RWPE2 (cell line): ENCODE results near the gene CCDC6.
A peak's percentile ranks its signal among the peaks of the same experiment; 100 is the strongest.

Experiments used
- ATAC-seq: fragments of 200-7000 bp; cut with Tn5 transposase; 3 replicates; pipeline ENCODE4 v1.9.1; 2021; ENCODE audit warnings: low read depth
- DNase-seq: peaks from one replicate; pipeline ENCODE4 v3.0.0-alpha.2; 2020; ENCODE audit warnings: low spot score
- H3K27ac ChIP-seq: fragments of 450-650 bp; 2 replicates; pipeline ENCODE4 v1.5.1; 2017; ENCODE audit warnings: mild to moderate bottlenecking; ENCODE audit not compliant: poor library complexity, severe bottlenecking
- H3K27me3 ChIP-seq: fragments of 250-450 bp; sonication (Bioruptor Pico); 2 replicates; pipeline ENCODE4 v1.5.1; 2021; ENCODE audit warnings: mild to moderate bottlenecking, moderate library complexity; ENCODE audit not compliant: insufficient read depth, poor library complexity, severe bottlenecking
- H3K36me3 ChIP-seq: fragments of 250-450 bp; sonication (Bioruptor Pico); 2 replicates; pipeline ENCODE4 v1.5.1; 2020; ENCODE audit warnings: low read depth, mild to moderate bottlenecking, moderate library complexity
- H3K4me1 ChIP-seq: fragments of 250-450 bp; sonication (Bioruptor Pico); 2 replicates; pipeline ENCODE4 v1.5.1; 2021; ENCODE audit warnings: mild to moderate bottlenecking, moderate library complexity; ENCODE audit not compliant: insufficient read depth, poor library complexity, severe bottlenecking
- H3K4me3 ChIP-seq: fragments of 250-450 bp; sonication (Bioruptor Pico); 2 replicates; pipeline ENCODE4 v1.5.1; 2021; ENCODE audit warnings: mild to moderate bottlenecking, moderate library complexity; ENCODE audit not compliant: severe bottlenecking
- H3K9me3 ChIP-seq: fragments of 250-450 bp; sonication (Bioruptor Pico); 2 replicates; pipeline ENCODE4 v1.5.1; 2021; ENCODE audit warnings: mild to moderate bottlenecking, moderate library complexity; ENCODE audit not compliant: severe bottlenecking
- TF ChIP-seq, protein P1 (sequence below): fragments of 450-650 bp; IDR thresholded peaks from one replicate; pipeline ENCODE4 v1.5.1; 2017; ENCODE audit warnings: mild to moderate bottlenecking, moderate library complexity; ENCODE audit not compliant: poor library complexity, severe bottlenecking

Gene CCDC6

DNA sequence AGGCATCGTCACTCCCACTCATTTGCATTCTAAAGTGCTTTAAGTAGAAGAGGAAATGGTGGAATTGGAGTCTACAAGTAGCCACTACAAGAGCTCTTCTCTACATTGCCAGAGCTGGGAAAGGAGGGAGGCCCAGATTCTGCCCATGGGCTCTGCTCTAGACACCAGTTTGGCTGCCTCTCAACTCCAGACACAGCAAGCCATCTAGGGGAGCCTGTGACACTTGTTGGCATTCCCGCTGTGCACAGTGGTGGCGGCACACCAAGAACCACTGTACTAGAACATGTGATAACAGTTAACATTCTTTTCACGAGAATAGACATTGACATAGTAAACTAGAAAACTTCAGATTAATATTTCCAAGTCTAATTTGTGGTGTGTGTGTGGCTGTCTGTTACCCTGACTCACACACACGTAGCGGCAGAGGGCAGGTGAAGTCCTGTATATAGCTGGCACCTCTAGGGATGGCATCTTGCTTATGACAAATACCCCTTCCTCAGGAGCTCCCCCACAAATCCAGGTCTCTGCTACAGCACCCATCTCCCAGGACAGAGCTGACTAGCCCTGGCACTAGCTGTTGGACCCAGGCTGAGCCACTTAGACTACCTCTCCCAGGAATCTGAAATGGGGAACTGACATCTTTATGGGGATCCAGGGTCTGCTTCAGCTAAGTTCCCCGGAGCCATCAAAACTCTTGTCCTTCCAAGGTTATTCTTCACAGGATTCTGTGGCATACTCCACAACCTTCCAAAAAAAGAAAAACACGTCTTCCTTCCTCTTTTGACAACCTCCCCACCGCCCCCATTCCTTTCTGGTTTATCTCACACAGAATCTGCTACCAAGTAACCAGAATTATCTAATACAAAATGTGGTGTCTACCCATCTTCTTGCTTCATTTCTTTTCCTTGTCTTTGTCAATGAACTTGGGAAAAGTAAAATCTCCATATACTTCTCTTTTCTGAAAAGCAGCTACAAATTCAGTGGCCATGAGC, 98.4 kb downstream of the CCDC6 start:
- Histone ChIP-seq H3K4me1 (no peaks in the 10 kb centered on the region), H3K27ac (no peak overlapping the region), H3K4me3 (no peak overlapping the region), H3K9me3 (no peaks in the 10 kb centered on the region), H3K27me3 (no peaks in the 10 kb centered on the region), H3K36me3 (peaks cover 96% of the 10 kb centered on the region)
- ATAC-seq = no peak
- no peak for DNase-seq
- TF ChIP-seq, protein P1, sequence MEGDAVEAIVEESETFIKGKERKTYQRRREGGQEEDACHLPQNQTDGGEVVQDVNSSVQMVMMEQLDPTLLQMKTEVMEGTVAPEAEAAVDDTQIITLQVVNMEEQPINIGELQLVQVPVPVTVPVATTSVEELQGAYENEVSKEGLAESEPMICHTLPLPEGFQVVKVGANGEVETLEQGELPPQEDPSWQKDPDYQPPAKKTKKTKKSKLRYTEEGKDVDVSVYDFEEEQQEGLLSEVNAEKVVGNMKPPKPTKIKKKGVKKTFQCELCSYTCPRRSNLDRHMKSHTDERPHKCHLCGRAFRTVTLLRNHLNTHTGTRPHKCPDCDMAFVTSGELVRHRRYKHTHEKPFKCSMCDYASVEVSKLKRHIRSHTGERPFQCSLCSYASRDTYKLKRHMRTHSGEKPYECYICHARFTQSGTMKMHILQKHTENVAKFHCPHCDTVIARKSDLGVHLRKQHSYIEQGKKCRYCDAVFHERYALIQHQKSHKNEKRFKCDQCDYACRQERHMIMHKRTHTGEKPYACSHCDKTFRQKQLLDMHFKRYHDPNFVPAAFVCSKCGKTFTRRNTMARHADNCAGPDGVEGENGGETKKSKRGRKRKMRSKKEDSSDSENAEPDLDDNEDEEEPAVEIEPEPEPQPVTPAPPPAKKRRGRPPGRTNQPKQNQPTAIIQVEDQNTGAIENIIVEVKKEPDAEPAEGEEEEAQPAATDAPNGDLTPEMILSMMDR = no peak

DNA sequence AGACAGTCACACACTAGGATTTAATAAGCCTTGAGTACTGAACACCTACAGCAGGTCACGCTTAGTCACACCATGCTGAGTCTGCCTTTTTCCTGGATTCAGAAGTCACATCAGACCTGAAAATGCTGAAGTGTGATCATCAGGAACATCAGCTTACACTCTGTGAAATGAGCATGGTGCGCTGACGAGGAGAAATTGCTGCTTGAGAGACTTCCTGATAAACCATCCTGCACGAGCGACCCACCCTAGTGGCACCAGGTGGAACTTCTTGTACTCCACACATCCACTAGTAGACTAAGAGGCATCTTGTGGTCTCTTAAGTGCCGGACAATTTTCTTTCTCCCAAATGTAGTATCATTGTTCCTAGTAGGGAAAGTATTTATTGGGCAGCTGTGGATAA, 101.3 kb downstream of the CCDC6 start:
- Histone ChIP-seq H3K4me3 (no peak overlapping the region), H3K9me3 (no peaks in the 10 kb centered on the region), H3K27me3 (no peaks in the 10 kb centered on the region), H3K4me1 (no peaks in the 10 kb centered on the region), H3K36me3 (peaks cover 81% of the 10 kb centered on the region), H3K27ac (no peak overlapping the region)
- DNase-seq = no peak
- ATAC-seq = no peak
- TF ChIP-seq, protein P1 = peak; percentile 23

DNA sequence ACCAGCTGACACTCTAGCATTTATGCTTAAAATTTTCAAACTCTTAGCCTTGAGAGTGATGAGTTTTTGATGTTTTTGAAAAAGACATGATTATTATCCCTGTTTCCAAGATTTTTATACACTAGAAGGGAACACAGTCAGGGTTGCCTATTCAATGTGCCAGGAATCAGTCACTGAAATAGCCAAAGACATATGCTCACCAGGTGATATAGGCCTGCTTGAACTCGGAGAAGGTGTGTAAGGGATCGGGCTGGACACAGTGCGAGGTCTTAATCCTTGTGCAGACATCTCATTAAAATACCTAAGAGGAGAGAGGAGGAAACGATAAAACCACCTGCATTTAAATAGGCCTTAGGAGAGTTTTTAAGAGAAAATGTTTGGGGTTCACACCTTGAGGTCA, 102.1 kb downstream of the CCDC6 start:
- no peak for DNase-seq
- no peak overlapping the region for H3K27ac ChIP-seq
- no peaks in the 10 kb centered on the region for H3K9me3 ChIP-seq
- TF ChIP-seq, protein P1 = no peak
- no peaks in the 10 kb centered on the region for H3K27me3 ChIP-seq
- H3K4me1 ChIP-seq = no peaks in the 10 kb centered on the region
- ATAC-seq = no peak
- H3K4me3 ChIP-seq = no peak overlapping the region
- H3K36me3 ChIP-seq = peaks cover 74% of the 10 kb centered on the region

DNA sequence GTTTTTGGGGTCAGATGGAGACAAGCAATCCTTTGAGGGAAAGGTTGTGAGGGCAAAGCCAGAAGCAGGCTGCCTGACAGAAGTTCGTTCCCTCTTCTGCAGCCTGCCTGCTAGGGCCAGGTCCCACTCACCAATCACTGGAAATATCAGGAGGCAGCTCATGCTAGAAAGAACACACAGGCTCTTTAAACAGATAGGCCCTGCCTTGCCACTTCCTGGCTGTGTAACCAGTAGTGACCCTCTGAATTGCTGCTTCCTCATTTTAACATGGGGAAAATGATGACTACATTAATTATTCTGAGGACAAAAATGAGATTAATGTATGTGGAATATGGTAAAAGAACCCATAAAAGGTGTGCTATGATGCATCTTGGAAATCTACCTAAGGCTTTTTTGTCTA, 102.6 kb downstream of the CCDC6 start:
- no peak overlapping the region for H3K4me3 ChIP-seq
- no peaks in the 10 kb centered on the region for H3K4me1 ChIP-seq
- no peaks in the 10 kb centered on the region for H3K9me3 ChIP-seq
- no peak for ATAC-seq
- H3K27me3 ChIP-seq = no peaks in the 10 kb centered on the region
- no peak overlapping the region for H3K27ac ChIP-seq
- peaks cover 69% of the 10 kb centered on the region for H3K36me3 ChIP-seq
- DNase-seq = no peak
- TF ChIP-seq, protein P1 = no peak

DNA sequence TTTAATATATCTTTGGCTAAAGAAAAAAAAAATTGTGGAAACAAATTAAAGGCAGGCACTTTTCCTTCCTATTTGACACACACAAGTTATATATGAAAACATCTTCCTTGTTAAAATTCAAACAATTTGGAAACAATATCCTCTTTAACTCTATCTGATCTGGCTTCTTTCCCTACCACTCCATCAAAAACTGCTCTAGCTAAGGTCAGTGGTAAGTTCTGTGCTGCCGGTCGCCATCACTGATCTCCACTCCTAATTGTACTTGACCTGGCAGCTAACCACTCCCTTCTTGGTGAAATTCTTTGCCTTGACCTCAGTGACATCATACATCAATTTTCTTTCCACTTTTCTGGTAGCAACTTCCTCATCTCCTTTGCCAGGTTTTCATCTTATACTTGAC, 105.2 kb downstream of the CCDC6 start:
- Histone ChIP-seq H3K4me3 (no peak overlapping the region), H3K27ac (no peak overlapping the region), H3K4me1 (no peaks in the 10 kb centered on the region), H3K36me3 (peaks cover 52% of the 10 kb centered on the region), H3K9me3 (no peaks in the 10 kb centered on the region), H3K27me3 (no peaks in the 10 kb centered on the region)
- TF ChIP-seq, protein P1 = no peak
- DNase-seq (no peak), ATAC-seq (no peak)
